OCI-LY3 (cell line): ENCODE data around the gene GPC2.

ENCODE experiments used
- H2AFZ ChIP-seq: fragments of 200-600, 300-600 bp; shearing (Covaris generic); 2 replicates; pipeline ENCODE4 v1.6.0; 2014; ENCODE audit warnings: antibody characterized with exemption, low read depth, low read length
- H3K27ac ChIP-seq: fragments of 200-600, 300-600 bp; sonication (generic); 2 replicates; pipeline ENCODE4 v1.5.1; 2014; ENCODE audit warnings: mild to moderate bottlenecking, low read length, moderate library complexity, mixed read lengths
- H3K27me3 ChIP-seq: fragments of 200-600, 300-600 bp; sonication (generic); 2 replicates; pipeline ENCODE4 v1.6.1; 2014; ENCODE audit warnings: low read depth, low read length, mixed read lengths
- H3K36me3 ChIP-seq: fragments of 200-600, 300-600 bp; sonication (generic); replicated peaks from 2 replicates; pipeline ENCODE3; 2014; ENCODE audit warnings: low read depth, low read length, mixed read lengths
- H3K4me1 ChIP-seq: fragments of 300-600, 200-600 bp; sonication (generic); 2 replicates; pipeline ENCODE4 v1.6.1; 2014; ENCODE audit warnings: low read length, mixed read lengths
- H3K4me2 ChIP-seq: fragments of 200-600, 300-600 bp; sonication (generic); 2 replicates; pipeline ENCODE4 v1.6.1; 2014; ENCODE audit warnings: low read length, mixed read lengths
- H3K4me3 ChIP-seq: fragments of 300-600, 200-600 bp; sonication (generic); 2 replicates; pipeline ENCODE4 v1.5.1; 2014; ENCODE audit warnings: antibody characterized with exemption, mild to moderate bottlenecking, low read length, moderate library complexity
- H3K79me2 ChIP-seq: fragments of 300-600, 200-600 bp; shearing (Covaris generic); 2 replicates; pipeline ENCODE4 v1.6.1; 2014; ENCODE audit warnings: mild to moderate bottlenecking, low read length, mixed read lengths
- H3K9ac ChIP-seq: fragments of 300-600, 200-600 bp; shearing (Covaris generic); 2 replicates; pipeline ENCODE4 v1.6.0; 2014; ENCODE audit warnings: mild to moderate bottlenecking, low read length, moderate library complexity
- H3K9me3 ChIP-seq: fragments of 200-600, 300-600 bp; shearing (Covaris generic); 2 replicates; pipeline ENCODE4 v1.6.1; 2014; ENCODE audit warnings: low read length, mixed read lengths; ENCODE audit not compliant: insufficient read depth
- H4K20me1 ChIP-seq: fragments of 200-600, 300-600 bp; sonication (generic); 2 replicates; pipeline ENCODE4 v1.6.1; 2016; ENCODE audit warnings: low read length, mixed read lengths; ENCODE audit not compliant: insufficient read depth
- EZH2phosphoT487 ChIP-seq: fragments of 200-600 bp; shearing (Covaris generic); IDR thresholded peaks from 2 replicates; pipeline ENCODE4 v1.6.1; 2018; ENCODE audit warnings: antibody characterized with exemption, mixed run types, low read depth
- TF ChIP-seq, protein P1 (sequence below): fragments of 200-600, 300-600 bp; sonication (generic); IDR thresholded peaks from 2 replicates; pipeline ENCODE4 v1.5.1; 2014; ENCODE audit warnings: antibody characterized with exemption, low read length, low read depth

The GPC2 gene

DNA sequence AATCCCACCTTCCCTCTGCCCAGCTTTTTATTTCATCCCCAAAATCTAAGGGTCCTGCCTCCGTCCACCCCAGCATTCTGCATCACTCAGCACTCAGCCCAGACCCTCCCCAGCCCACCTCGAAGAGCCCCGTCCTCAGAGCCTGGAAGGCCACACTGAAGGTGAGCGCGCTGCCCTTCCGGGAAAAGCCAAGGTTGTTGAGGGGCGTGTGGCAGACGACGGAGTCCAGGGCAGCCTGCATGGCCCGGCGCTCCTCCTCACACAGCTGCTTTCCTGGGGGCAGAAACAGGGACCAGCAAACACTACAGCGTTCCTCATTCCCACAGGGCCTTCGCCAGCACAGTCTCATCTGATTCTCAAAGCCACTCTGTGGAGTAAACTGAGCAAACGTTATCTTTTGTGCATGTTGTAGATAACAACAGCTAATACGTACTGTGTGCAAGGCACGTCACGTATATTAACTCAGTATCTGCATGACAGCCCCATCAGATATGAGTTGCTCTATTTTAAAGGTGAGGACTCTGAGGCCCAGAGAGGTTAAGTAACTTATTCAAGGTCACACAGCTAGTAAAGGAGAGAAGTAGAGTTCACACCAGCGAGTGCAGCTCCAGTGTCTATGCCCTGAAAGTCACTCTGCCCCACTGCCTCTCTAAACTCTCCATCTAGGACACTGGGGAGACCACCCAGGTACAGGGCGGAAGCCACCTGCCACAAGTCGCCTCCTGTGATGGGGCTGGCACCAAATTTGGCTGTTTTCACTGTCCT, 21.4 kb downstream of the GPC2 start:
- Histone ChIP-seq H4K20me1 (peaks cover 2% of the 10 kb centered on the region; the same call in 1 of the 2 replicates), H3K9me3 (no peaks in the 10 kb centered on the region), H3K4me2 (no peak overlapping the region), H3K36me3 (peaks cover 32% of the 10 kb centered on the region), H3K4me3 (no peak overlapping the region), H3K4me1 (peaks cover 29% of the 10 kb centered on the region), H3K9ac (no peak overlapping the region), H3K79me2 (peaks cover 15% of the 10 kb centered on the region; the same call in 1 of the 2 replicates), H2AFZ (no peak overlapping the region), H3K27me3 (no peaks in the 10 kb centered on the region), H3K27ac (no peak overlapping the region)
- TF ChIP-seq, protein P1, sequence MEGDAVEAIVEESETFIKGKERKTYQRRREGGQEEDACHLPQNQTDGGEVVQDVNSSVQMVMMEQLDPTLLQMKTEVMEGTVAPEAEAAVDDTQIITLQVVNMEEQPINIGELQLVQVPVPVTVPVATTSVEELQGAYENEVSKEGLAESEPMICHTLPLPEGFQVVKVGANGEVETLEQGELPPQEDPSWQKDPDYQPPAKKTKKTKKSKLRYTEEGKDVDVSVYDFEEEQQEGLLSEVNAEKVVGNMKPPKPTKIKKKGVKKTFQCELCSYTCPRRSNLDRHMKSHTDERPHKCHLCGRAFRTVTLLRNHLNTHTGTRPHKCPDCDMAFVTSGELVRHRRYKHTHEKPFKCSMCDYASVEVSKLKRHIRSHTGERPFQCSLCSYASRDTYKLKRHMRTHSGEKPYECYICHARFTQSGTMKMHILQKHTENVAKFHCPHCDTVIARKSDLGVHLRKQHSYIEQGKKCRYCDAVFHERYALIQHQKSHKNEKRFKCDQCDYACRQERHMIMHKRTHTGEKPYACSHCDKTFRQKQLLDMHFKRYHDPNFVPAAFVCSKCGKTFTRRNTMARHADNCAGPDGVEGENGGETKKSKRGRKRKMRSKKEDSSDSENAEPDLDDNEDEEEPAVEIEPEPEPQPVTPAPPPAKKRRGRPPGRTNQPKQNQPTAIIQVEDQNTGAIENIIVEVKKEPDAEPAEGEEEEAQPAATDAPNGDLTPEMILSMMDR, result no peak
- TF ChIP-seq EZH2phosphoT487, result no peak

DNA sequence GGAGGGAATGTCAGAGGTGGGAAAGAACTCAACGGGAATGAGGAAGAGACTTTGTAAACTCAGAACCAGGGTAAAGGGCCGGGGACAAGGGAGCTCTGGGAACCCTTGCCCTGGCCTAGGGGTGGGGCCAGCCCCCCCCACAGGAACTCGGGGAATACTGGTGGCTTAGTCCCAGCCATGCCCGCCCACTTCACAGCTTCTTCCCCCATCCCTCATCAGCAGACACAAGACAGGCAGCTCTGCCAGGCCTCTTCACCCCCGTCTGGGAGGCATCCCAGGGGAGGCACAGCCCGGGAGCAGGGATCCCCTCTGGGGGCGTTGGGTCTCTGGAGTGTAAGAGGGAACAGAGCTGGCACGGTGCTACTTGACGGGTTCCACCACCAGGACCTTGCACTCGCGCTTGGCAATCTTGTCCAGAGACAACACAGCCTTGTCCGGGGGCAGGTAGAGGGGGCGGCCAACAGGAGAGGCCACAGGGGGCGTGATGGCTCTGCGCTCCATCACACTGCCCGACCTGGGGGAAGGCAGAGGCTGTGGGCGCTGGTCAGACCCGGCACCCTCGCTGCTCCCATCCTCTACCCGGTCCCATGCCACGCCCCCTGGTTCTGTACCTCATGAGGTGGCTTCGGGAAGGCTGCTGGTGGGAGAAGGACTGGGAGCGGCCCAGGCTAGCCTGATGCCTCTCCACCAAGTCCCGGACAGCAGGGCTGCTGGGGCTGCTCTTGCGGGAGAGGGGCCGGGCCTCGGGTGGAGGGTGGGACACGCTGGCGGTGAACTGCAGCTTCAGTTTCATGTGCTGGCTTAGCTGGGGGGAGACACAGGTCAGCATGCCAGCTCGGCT, 22.3 kb downstream of the GPC2 start:
- TF ChIP-seq, protein P1, result no peak
- no peak for TF ChIP-seq EZH2phosphoT487
- no peak overlapping the region for H3K4me2 ChIP-seq

GRCh38 chr7:100153708-100154535, 23.3 kb downstream of the GPC2 start:
- H3K9me3 ChIP-seq, result no peaks in the 10 kb centered on the region
- peaks cover 38% of the 10 kb centered on the region for H3K36me3 ChIP-seq
- no peak overlapping the region for H3K4me2 ChIP-seq
- no peak overlapping the region for H2AFZ ChIP-seq
- H3K79me2 ChIP-seq, result peaks cover 33% of the 10 kb centered on the region
- TF ChIP-seq, protein P1, result no peak
- TF ChIP-seq EZH2phosphoT487, result no peak
- H4K20me1 ChIP-seq, result peaks cover 2% of the 10 kb centered on the region; the same call in 1 of the 2 replicates
- H3K27ac ChIP-seq, result no peak overlapping the region
- no peak overlapping the region for H3K9ac ChIP-seq
- peaks cover 32% of the 10 kb centered on the region for H3K4me1 ChIP-seq
- H3K27me3 ChIP-seq, result no peaks in the 10 kb centered on the region
- H3K4me3 ChIP-seq, result no peak overlapping the region

More for the DNA sequence above, 22.3 kb downstream of the GPC2 start:
- Histone ChIP-seq H3K9ac (no peak overlapping the region), H2AFZ (no peak overlapping the region), H3K27me3 (no peaks in the 10 kb centered on the region), H3K79me2 (peaks cover 24% of the 10 kb centered on the region), H3K4me3 (no peak overlapping the region), H3K9me3 (no peaks in the 10 kb centered on the region), H3K27ac (no peak overlapping the region), H3K36me3 (peaks cover 38% of the 10 kb centered on the region), H4K20me1 (peaks cover 2% of the 10 kb centered on the region; the same call in 1 of the 2 replicates), H3K4me1 (peaks cover 34% of the 10 kb centered on the region)
